ENCODE measurements around the gene SCAF4. TPM values are rescaled to one million over a fixed set of nuclear protein-coding genes. Genes with fewer than 3 reads are reported as not detected.

The SCAF4 gene
- total and polyA plus RNA-seq, 10 of the 15 experiments (the other 5 are each of a cell fraction or from before 2014, with no cell fraction given): 4.3 to 49.3 (median 16.0) TPM

- Histone ChIP-seq H3K36me3 (ENCODE audit: control insufficient read depth in 2 of 2, insufficient read depth in 2 of 2, low read length in 1 of 2) (peaks cover 3 to 24% of the 10 kb centered on the region in 2 experiments; a peak in 3 of 4 replicates), H2AFZ (ENCODE audit: control insufficient read depth, low read depth, low read length) (no peak overlapping the region), H3K4me2 (ENCODE audit: control insufficient read depth, insufficient read depth) (no peak overlapping the region), H3K27ac (ENCODE audit: control insufficient read depth, insufficient read depth) (no peak overlapping the region), H3K4me3 (no peak overlapping the region), H3K79me2 (ENCODE audit: control insufficient read depth, insufficient read depth, low read length) (peaks cover 6% of the 10 kb centered on the region), H3K4me1 (ENCODE audit: control insufficient read depth, insufficient read depth, low read length) (peaks cover 17% of the 10 kb centered on the region), H4K20me1 (ENCODE audit: control insufficient read depth, insufficient read depth) (no peaks in the 10 kb centered on the region), H3K9me3 (replicated peaks; ENCODE audit: control insufficient read depth, insufficient read depth, low read length) (no peaks in the 10 kb centered on the region), H3K9ac (ENCODE audit: control insufficient read depth, insufficient read depth, low read length) (no peak overlapping the region), H3K27me3 (replicated peaks in 1 of 2; ENCODE audit: control insufficient read depth in 2 of 2, insufficient read depth in 2 of 2, low read length in 1 of 2) (no peaks in the 10 kb centered on the region)
- in situ Hi-C loops (cut with MboI) (no loop called here), intact Hi-C loops (cut with micrococcal nuclease; ENCODE audit: unreplicated experiment) (no loop called here)
- CTCF ChIA-PET: no interaction called here
- TF ChIP-seq STAT1 (conservative IDR thresholded peaks at IDR 0.05): no peak
- no peak for TF ChIP-seq BRCA1 (IDR thresholded peaks at IDR 0.05; ENCODE audit: low read depth, low read length)
- TF ChIP-seq TARDBP (IDR thresholded peaks at IDR 0.05; ENCODE audit: borderline replicate concordance): no peak
- TF ChIP-seq JUND (IDR thresholded peaks at IDR 0.05; ENCODE audit: low read depth, low read length): no peak
- no peak for TF ChIP-seq NR2C1 (IDR thresholded peaks at IDR 0.05)
- TF ChIP-seq YY1 (IDR thresholded peaks at IDR 0.05; ENCODE audit: low read depth, low read length): no peak
- no peak for TF ChIP-seq YBX1 (IDR thresholded peaks at IDR 0.05)
- no peak for TF ChIP-seq NFIC (IDR thresholded peaks at IDR 0.05; ENCODE audit: low read depth, low read length)
- TF ChIP-seq TAF1 (IDR thresholded peaks at IDR 0.05; ENCODE audit: borderline replicate concordance, low read depth, low read length): no peak
- TF ChIP-seq ZBTB33 (IDR thresholded peaks at IDR 0.05): no peak
- no peak for TF ChIP-seq SPI1 (IDR thresholded peaks at IDR 0.05; ENCODE audit: borderline replicate concordance, insufficient read depth, low read depth, low read length)
- TF ChIP-seq NFYB (IDR thresholded peaks at IDR 0.05; ENCODE audit: insufficient read depth, low read depth, low read length): no peak
- no peak for TF ChIP-seq SREBF1 (IDR thresholded peaks at IDR 0.05; ENCODE audit: low read length)
- TF ChIP-seq CEBPZ (IDR thresholded peaks at IDR 0.05; ENCODE audit: low read depth, low read length): no peak
- TF ChIP-seq ZBTB4 (CRISPR knock-in tag; IDR thresholded peaks at IDR 0.05): no peak
- FAIRE-seq (no peak), DNase-seq (ENCODE audit: low read depth, low spot score) (no peak), ATAC-seq (no peak)
- RAD21 ChIA-PET (ENCODE audit: unreplicated experiment): no interaction called here
- BruUV-seq (replicated peaks): no TSS peak
- POLR2A ChIA-PET: interaction anchor here (0.6 to 1.5 kb wide), 2 partner anchors 80 to 102 kb away, joined by 4 to 6 read pairs; no protein-coding TSS in a partner anchor
- 88% methylated on average over 6 of the region's 6 CpGs for WGBS (ENCODE audit: insufficient coverage, insufficient replicate concordance, low lambda C conversion rate, missing lambda C conversion rate)
- SMC1A ChIA-PET (ENCODE audit: uncharacterized antibody, unreplicated experiment): no interaction called here
These were observed 61.8 kb downstream of the SCAF4 start for GRCh38 chr21:31670070-31670469.
